Measurements from ENCODE around the gene GSKIP. TPM values are rescaled to one million over a fixed set of nuclear protein-coding genes. Genes with fewer than 3 reads are reported as not detected.

Gene GSKIP
- total RNA-seq, 4 donors from 2014 or later, result 9.9 to 23.2 (median 13.3) TPM

DNA sequence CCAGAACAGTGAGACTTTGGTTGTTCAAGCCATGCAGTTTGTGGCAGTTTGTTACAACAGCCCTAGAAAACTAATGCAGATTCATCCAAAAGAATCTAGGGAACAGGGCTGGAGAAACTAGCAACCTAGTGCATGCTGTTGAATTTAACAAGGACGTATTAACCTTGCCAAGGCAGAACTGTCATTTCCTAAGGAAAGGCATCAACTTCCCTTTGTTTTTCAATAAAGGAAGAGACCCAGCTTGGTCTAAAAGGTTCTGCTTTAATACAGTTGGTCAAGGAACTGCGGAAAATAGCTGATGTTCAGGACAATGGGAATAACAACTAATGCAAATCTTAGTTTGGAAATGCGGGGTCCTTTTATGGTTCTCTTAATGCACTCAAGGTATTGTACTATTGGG lies 40.1 kb downstream of the GSKIP start:
- TF ChIP-seq POLR2A (IDR thresholded peaks at IDR 0.05), result no peak
- TF ChIP-seq CTCF (IDR thresholded peaks at IDR 0.05), result no peak
- TF ChIP-seq EP300 (IDR thresholded peaks at IDR 0.05), result no peak
- Histone ChIP-seq H3K27ac (no peak overlapping the region), H3K9me3 (no peaks in the 10 kb centered on the region), H3K4me1 (no peaks in the 10 kb centered on the region), H3K36me3 (no peaks in the 10 kb centered on the region), H3K27me3 (no peaks in the 10 kb centered on the region), H3K4me3 (no peak overlapping the region)
- no peak for DNase-seq (ENCODE audit: low spot score in 2 of 2)
- WGBS, 2 donors, result 73 to 84% methylated on average over 3 of the region's 3 CpGs

GRCh38 chr14:96405677-96406076 lies 42.4 kb downstream of the GSKIP start:
- Histone ChIP-seq H3K9me3 (no peaks in the 10 kb centered on the region), H3K4me1 (no peaks in the 10 kb centered on the region), H3K27ac (no peak overlapping the region), H3K36me3 (no peaks in the 10 kb centered on the region), H3K27me3 (no peaks in the 10 kb centered on the region), H3K4me3 (no peak overlapping the region)
- TF ChIP-seq CTCF (IDR thresholded peaks at IDR 0.05), result no peak
- TF ChIP-seq POLR2A (IDR thresholded peaks at IDR 0.05), result no peak
- TF ChIP-seq EP300 (IDR thresholded peaks at IDR 0.05), result no peak
- DNase-seq (ENCODE audit: low spot score in 2 of 2), result no peak
- 44 to 52% methylated on average over 1 of the region's 1 CpG for whole genome bisulfite sequencing, 2 donors

GRCh38 chr14:96407935-96408570 lies 44.7 kb downstream of the GSKIP start:
- TF ChIP-seq EP300 (IDR thresholded peaks at IDR 0.05) (no peak), POLR2A (IDR thresholded peaks at IDR 0.05) (no peak), CTCF (IDR thresholded peaks at IDR 0.05) (no peak)
- no peak for DNase-seq (ENCODE audit: low spot score in 2 of 2)
- H3K27ac ChIP-seq, result no peak overlapping the region
- H3K36me3 ChIP-seq, result no peaks in the 10 kb centered on the region
- no peaks in the 10 kb centered on the region for H3K9me3 ChIP-seq
- H3K4me1 ChIP-seq, result no peaks in the 10 kb centered on the region
- H3K4me3 ChIP-seq, result no peak overlapping the region
- H3K27me3 ChIP-seq, result no peaks in the 10 kb centered on the region
- 68 to 70% methylated on average over 3 of the region's 3 CpGs for WGBS, 2 donors

DNA sequence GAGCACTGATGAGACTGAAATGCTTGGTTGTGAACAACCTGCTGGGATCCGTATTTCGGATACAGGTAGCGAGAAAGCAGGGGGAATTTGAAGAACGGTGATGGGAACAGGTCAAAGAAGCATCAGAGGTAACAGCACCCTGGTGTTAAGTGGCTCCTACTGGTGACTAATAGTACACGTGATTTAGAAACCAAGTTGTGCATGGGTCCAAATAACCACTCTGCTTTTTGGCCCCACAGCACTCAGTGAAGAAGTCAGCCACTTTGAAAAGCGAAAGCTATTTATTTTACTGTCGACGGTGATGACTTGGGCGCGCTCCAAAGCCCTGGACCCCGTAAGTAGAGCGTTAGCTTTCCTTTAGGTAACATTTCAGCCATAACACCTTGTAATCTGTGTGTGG lies 45.3 kb downstream of the GSKIP start:
- Histone ChIP-seq H3K9me3 (no peaks in the 10 kb centered on the region), H3K27ac (no peak overlapping the region), H3K27me3 (no peaks in the 10 kb centered on the region), H3K36me3 (no peaks in the 10 kb centered on the region), H3K4me3 (no peak overlapping the region), H3K4me1 (no peaks in the 10 kb centered on the region)
- 77 to 85% methylated on average over 12 of the region's 12 CpGs for WGBS, 2 donors
- no peak for DNase-seq (ENCODE audit: low spot score in 2 of 2)
- TF ChIP-seq CTCF (IDR thresholded peaks at IDR 0.05), result no peak
- no peak for TF ChIP-seq POLR2A (IDR thresholded peaks at IDR 0.05)
- TF ChIP-seq EP300 (IDR thresholded peaks at IDR 0.05), result no peak

DNA sequence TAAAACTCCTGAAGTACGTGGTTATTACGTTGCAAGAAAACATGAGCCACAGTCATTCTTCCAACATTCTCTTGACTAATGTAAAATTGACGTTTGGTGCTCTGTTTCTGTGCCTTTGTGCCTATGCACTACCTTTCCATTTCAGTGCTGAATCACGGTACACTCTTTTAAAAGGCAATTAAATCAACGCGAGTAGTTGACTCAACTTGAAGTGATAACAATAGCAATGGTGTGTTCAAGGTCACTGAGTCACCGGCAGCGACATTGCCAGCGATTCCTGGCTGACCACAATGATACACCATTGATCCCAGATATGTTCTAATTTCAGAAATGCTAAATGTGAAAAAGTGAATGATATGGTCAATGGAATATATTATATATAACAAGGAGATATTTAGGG lies 46.4 kb downstream of the GSKIP start:
- H3K4me1 ChIP-seq, result no peaks in the 10 kb centered on the region

More for the DNA sequence above, 46.4 kb downstream of the GSKIP start:
- Histone ChIP-seq H3K27me3 (no peaks in the 10 kb centered on the region), H3K27ac (no peak overlapping the region), H3K9me3 (no peaks in the 10 kb centered on the region), H3K36me3 (no peaks in the 10 kb centered on the region), H3K4me3 (no peak overlapping the region)
- no peak for TF ChIP-seq POLR2A (IDR thresholded peaks at IDR 0.05)
- TF ChIP-seq CTCF (IDR thresholded peaks at IDR 0.05), result no peak
- TF ChIP-seq EP300 (IDR thresholded peaks at IDR 0.05), result no peak
- WGBS, 2 donors, result 77% methylated on average over 9 of the region's 9 CpGs
- DNase-seq (ENCODE audit: low spot score in 2 of 2), result no peak
